Stimulated activated CD8-positive, alpha-beta memory T cell treated with anti-CD3 and anti-CD28 coated beads, Interleukin-15, amount 100 ng/mL, for 4 hours (primary cell): ENCODE measurements around the gene LY86.

Source experiments
- DNase-seq, 2 donors: peaks; one replicate each; pipeline ENCODE4 v3.0.0-alpha.2; 2020; ENCODE audit warnings: low read depth in 2 of 2

Gene LY86

DNA sequence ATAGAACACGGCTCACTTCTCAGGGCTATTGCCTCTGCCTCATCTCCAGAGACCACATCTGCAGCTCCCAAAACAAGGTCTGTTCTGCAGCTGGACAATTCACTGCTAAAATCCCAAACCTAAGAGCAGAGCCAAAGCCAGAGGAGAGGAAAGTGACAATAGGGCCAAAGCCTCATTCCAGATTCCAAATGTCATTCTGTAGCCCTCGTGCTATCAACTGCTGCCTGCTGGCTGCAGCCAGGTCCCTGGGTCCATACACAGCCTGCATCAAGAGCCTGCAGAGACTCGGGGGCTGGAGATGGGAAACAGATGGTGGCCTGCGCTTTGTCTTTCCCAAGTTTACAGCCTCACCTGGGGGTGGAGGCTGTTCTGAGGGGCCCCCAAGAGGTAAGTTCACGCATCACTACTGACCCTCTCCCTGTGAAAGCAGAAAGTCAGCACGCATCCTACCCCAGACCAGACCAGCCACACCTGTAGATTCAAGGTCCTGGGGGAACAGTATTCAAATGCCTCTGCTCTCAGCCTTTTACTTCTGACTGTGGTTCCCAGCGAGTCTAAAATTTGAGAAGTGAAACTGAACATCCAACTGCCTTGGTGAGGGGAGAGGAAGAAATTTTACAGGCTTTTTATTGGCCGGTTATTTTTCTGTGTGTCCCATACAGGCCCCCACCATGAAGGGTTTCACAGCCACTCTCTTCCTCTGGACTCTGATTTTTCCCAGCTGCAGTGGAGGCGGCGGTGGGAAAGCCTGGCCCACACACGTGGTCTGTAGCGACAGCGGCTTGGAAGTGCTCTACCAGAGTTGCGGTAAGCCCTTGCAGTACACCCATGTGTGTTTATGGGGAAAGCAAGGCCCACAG lies at the start of gene LY86:
Gene LY86 (plus strand): TSS at position 657 of the 860 bp plus-strand sequence. CDS start 15 bp downstream, at position 672.
- DNase-seq, result no peak

DNA sequence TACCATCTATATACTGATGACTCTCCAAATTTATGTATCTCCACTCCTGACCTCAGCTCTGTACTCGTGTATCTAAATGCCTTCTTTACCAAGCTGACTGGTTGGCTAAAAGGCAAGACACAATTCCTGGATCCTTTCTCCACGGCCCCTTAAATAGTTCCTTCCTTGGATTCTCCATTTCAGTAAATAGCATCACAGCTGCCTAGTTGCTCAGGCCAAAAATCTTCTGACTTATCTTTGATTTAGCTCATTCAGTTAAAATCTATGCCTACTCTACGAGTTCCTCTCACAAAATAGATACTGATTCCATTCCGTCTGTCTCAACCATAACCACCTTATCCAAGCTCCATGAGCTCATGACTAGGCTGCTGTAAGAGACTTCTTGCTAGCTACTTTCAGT lies 49.5 kb upstream of the LY86 start:
- no peak for DNase-seq

DNA sequence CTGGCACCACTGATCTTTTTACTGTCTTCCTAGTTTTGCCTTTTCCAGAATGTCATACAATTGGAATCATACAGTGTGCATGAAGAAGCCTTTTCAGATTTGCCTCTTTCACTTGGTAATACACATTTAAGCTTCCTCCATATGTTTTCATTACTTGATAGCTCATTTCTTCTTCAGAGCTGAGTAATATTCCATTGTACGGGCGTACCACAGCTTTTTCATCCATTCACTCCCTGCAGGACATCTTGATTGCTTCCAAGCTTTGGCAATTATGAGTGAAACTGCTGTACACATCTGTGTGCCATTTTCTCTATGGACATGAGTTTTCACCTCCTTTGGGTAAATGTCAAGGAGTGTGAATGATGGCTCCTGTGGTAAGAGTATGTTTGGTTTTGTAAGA lies 46.2 kb upstream of the LY86 start:
- no peak for DNase-seq

DNA sequence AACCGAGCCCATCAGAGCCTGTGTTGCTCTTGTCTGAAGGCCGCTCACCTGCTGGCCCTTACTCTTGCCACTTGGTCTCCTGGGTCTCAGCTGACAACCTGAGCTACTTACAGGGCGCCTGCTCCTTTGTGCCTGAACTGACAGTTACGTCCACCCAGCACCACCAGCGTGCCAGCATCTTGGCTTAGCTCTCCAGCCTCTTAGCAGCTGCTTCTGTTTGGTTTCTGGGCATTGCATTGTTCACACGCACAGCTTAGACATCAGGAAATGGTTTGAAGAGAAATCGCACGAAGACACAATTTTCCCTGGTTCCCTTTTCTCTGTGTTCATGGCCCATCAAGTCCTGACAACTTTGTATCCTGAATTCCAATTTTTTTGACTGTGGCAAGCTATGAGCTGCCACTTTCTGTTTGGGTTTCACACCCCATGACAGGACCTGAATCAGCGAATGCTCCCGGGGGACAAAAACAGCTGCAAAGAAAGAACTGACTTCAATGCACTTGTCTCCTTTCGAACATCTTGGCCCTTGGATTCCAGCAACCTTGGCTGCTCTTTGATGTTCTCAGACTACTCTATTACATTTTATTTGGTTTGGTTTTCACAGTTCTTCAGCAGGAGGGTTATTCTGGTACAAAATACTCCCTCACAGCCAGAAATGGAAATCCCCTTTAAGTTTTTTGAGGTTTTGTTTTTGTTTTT lies 45.2 kb upstream of the LY86 start:
- DNase-seq, result no peak

DNA sequence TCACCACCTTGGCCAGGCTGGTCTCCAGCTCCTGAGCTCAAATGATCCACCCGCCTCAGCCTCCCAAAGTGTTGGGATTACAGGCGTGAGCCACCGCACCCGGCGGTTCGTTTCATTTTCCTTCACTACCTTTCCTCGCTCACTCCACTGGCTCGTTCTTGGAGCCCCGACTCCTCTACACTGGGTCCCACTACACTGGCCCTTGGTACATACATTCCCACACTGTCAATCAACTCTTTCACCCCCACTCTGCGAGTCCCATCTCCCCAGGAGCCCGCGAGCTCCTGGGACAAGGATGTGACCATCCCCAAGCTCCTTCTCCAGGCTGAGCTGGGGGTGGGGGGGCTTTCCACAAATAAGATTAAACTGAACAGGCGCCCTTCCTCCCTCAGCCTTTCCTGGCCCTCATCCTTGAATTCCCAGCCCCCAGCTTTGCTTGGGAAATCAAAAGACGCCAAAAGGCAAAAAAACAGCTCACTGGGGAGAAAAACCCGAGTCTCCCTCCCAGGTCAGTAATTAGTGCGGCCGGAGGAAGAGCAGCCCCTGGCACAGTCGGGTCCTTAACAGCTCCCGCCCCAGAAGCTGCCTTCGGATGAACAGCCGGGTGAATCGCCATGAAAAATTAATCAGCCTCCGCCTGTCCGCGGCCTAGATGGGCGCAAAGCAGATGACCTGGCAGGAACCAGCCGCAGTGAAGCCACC lies 42.8 kb upstream of the LY86 start:
- no peak for DNase-seq

DNA sequence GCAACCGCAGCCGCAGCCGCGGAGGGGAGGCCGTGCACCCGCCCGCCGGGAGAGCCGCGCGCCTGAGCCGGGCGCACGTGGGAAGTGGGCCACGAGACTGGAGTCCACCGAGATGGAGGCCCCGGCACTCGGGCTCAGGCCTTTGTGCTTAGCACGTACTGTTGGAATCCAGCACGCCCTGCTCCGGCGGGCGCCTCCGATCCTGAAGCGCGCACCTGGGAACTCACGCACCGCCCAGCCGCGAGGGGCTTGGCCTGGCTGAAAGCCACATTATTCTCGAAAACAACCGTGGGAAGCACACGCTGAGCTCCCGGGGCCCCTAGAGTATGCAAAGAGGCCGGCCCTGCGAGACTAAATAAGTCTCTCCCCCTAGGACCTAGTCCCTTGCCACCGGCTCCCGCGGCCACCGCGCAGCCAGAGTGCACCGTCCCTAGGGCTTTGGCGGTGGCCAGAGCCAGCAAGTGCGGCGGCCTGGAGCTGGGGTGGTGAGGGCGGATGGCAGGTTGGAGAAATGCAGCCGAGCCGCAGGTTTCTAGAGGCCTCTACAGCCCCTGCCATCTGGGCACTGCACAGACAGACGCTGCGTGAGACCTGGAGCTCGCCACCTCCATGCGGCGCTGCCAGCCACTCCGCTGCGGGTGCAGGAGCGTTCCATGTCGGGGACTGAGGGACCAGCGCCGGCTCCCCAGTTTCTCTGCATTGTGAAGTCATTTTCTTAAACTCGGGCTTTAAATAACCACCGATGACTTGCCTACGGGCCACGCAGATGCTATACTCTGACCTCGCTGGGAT lies 42.0 kb upstream of the LY86 start:
- DNase-seq, result peak in 1 of 2 donors; percentile 4

DNA sequence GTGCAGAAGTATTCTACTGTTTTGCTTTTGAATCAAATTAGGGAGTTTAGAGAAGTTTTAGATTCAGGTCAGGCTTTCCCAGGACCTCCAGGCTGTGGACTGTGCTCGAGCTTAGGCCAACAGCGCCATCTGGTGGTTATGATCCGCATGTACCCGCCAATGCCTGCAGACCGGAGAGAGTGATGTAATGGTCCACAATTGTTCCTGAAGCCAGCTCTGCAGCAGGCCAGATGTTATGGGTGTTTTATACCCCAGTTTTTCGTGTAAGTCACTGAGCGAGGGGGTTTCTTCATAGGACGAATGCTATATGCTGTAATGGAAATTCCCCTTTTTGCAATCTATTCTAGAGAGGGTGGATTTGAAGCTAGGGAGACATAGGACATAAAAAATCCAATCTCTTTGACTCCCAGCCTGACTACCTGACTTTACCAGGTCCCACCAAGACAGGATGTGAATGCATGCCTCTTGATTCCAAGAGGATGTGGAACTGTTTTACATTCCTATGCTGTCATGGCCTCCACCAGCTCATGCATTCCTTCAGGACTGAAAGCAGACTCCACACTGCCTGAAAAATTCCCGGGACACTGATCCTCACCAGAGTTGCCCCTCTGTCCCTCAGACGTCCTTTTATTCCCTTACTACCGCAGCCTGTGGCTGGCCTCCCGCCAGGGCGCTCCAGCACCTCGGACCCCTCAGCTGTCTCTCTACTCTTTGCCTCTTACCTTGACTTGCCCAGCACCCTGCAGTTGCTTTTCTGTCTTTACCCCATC lies 41.2 kb upstream of the LY86 start:
- DNase-seq, result peak; percentile 56 to 70

DNA sequence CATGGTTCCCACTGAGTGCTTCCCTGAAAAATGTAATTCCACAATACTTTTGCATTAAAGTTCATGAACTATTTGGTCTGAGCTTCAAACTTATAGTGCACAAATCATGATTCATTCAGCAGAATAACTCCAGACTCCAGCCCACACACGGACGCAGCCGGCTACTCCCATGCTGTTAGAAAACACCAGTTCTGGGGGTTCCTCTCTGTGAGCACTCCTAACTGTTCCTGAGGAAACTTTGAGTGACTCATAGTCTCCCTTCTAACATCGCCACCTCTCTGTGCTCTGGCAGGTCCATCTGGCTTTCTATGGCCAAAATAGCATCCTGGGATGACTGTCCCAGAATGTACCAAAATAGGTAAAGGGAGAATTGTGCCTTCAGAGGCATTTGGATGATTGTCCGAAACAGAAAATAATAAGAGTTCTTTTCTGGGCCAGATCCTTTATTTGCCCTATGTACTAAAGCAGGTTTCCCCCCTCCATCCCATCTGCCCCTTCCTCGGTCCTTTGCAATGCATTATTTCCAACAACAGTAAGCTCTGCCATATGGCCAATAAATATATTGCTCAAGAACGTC lies 32.3 kb upstream of the LY86 start:
- DNase-seq, result no peak

DNA sequence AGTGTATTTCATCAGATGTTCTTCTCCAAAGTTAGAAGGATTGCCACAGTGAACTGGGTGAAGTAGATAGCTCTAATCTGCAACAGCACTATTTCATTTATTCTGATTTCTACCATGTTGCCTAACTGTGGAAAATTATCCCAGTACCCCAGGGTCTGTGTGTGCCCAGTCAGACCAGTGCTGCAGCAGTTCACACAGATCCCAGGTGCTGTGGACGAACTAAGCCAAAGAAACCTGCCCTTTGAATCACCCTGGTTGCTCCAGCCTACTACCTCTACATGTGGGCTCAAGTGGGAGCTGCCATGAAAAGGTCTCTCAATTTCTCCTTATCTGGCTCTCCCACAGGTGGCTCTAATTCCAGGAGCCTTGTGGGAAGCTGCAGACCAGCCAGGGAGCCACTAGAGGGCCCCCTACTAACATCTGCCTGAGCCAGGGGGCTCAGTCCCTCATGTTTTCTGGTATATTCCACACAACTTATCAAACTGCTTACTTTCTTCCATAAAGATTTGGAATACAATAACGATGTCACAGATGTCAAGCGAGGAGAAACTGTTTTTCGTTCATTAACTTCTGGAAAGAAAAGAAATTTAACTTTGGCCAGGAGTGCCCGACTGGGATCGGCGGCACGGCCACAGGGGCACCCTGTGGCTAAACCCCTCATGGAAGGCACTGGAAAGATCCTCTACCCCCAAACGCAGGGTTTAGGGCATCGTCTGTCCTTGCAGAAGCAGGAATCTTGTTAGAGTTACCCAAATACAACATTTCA lies 31.6 kb upstream of the LY86 start:
- peak in 1 of 2 donors; percentile 7 for DNase-seq

DNA sequence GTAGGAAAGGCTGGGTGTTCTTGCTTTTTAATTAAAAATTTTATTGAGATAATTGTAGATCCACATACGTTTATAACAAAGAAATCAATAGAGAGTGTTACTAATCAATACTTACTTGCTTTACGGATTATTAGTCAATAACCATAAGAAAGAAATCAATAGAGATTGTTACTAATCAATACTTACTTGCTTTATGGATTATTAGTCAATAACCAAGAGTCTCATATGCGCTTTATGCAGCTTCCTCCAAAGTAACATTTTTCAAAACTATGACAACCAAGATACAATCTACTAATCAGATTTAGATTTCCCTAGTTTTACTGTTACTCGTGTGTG lies 31.0 kb upstream of the LY86 start:
- DNase-seq, result no peak

DNA sequence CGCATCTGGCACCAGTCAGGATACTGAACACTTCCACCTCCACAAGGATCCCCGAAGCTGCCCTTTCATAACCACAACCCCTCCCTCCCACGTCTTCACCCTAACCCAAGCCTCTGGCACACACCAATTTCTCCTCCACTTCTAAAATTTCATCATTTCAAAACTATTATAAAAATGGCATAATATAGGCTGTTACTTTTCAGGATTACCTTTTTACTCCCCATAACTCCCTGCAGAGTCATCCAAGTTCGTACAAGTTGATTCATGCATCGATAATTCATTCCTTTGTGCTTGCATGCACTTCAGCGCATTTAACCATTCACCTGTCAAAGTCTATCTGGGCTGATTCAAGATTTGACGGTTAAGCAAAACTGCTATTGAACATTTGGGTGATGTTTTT lies 30.6 kb upstream of the LY86 start:
- no peak for DNase-seq

DNA sequence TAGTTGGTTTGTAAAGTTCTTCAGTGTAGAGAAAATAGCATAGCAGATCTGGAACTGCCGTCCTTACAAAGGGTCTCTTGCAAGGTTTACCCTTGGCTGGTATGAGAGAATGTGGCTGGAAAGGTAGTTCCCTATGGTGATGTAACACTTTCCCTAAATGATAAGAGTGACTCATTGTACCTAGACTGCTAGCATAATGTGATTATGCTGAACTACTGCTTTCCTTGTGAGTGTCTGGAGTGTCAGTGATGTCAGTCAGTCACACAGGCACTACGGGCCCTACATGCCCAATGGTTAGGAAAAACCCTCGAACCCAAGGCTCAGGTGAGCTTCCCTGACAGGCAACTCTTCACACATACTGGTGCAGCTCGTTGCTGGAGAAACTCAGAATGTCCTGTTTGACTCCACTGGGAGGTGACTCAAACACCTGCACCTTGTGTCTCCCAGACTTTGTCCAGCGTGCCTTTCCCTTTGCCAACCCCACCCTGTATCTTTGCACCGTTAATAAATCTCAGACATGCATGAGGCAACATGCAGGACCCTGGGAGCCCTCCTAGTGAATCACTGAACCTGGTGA lies 28.4 kb upstream of the LY86 start:
- no peak for DNase-seq

DNA sequence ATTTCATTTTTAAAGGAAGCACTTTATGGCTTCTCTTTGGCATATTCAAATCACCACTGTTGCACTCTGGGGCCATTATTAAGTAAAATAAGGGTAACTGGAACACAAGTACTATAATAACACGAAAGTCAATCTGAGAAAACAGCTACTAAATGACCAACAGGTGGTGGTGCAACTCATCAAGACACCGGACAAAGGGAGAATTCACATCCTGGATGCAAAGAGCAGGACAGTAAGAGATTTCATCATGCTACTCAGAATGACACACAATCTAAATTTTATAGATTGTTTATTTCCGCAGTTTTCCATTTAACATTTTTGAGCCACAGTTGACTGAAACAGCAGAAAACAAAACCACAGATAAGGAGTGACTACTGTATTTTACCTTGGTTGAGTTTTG lies 27.6 kb upstream of the LY86 start:
- no peak for DNase-seq

DNA sequence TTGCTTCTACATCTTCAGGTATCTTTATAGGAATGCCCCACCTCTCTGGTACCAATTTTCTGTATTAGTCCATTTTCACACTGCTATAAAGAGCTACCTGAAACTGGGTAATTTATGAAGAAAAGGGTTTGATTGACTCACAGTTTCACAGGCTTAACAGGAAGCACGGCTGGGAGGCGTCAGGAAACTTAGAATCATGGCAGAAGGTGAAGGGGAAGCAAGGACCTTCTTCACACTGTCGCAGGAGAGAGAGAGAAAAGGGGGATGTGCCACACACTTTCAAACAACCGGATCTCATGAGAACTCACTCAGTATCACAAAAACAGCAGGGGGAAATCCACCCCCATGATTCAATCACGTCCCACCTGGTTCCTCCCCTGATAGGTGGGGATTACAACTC lies 24.4 kb upstream of the LY86 start:
- no peak for DNase-seq

DNA sequence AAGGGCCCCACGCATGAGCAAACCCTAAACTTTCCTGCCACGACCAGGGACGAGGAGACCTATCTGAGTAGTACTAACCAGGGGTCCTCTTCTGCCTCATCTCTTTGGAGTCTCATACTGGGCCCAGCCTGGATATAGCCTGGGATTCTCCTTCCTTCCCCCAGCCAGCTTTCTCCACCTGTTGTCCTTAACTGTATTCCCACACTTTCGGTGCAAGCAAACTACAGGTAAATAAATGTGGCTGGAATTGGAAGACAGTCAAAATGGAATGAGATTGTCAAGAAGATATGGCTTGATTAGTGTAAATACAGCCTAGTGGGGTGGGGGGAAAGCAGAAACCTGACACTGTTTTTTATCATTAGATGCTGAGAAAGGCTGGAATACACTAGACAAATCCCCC lies 23.5 kb upstream of the LY86 start:
- no peak for DNase-seq

DNA sequence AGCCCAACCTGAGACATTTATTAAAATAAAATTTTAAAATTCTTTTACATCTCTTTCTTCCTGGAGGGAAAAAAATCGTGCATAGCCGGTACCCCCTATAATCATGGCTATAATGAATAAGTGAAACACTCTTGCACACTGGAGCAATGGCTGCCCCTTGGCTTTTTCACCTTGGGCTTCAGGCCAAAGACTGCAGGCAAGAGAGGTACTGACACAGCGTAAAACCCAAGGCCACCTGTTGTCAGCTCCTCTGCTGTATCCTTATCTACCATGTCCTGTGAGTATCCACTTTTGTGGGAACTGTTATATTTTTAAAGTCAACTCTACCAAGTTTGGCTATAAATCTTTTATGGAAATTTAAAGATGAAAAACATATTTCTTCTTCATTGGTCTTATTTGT lies 23.0 kb upstream of the LY86 start:
- DNase-seq, result no peak

DNA sequence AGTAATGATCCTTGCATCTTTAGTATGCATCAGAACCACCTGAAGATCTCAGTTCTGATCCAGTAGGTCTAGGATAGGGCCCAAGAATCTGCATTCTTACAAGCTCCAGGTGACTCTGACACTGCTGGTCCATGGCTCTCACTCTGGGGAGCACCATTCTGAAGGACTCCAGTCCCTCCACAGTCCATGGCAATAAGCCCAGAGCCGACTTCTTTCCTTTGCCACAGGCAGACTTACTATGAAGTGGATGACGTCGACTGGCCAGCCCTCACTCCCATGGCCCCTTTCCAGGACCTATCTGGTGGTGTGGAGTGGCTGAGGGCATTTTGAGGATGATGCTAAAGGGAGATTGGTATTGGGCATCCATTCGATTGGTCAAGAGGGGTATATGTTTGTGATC lies 21.8 kb upstream of the LY86 start:
- no peak for DNase-seq

DNA sequence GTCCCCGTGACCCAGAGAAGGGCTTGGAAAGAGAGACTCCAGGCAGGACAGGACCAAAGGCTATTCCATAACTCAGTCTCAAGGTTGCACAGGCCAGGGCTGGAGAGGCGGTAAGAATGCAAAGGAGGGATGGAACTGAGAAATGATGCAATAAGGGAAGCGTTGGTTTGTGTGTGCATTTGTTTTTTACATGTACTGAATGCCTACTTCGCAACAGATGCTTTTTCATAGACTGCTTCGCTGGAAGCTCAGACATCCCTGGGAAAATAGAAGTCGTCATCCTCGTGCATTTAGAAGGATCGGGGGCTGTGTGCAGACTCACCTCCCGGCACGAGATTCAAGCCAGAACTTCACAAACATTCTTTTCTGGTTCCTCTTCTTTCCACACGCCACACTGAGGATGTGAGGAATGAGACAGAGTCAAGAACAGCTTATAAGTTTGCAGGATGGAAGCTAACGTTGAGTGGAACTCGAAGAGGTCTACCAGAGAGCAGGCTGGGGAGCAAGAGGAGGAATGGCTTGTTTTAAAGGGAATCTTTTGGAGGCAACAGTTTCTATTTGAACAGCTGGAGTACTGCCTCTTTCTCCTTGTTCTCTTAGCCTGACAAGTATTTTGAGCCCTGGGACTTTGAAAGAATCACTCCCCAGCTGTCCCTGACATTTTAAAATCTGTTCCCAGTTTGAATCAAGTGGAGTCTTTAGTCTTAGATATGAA lies 19.3 kb upstream of the LY86 start:
- DNase-seq, result no peak

DNA sequence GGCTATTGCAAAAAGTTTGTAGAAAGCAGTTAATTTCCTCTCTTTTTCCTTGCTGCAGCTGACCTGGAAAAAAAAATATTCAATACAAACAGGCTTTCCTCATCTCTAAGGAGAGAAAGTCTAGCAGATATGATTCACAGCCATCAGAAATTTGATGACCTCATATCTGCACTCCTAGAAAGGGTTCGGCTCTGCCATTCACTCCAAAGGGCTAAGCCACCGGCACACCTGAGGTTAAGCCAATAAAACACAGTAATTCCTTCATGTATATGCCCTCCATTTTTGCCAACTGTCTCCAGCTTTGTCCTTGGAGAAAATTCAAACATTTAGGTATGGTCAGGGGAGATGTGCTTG lies 18.7 kb upstream of the LY86 start:
- DNase-seq, result no peak
